Endothelial cell of umbilical vein (primary cell): Measurements from ENCODE around the gene ADAMTS17. TPM values are rescaled to one million over a fixed set of nuclear protein-coding genes. Genes with fewer than 3 reads are reported as not detected.

Experiments used
- BruUV-seq: library from RNA; stranded (reverse); fragments of 400-500 nt; replicated peaks from 2 replicates; lab custom pipeline; 2021; lab: Mats Ljungman, UMichigan
- CTCF ChIA-PET: fragments of 300-600, 350-600 bp; sonication (Branson Sonifier 250); formaldehyde crosslinking; loops from one replicate; lab custom pipeline; 2021; ENCODE audit warnings: antibody characterized with exemption, inconsistent platforms; lab: Charles Lee
- POLR2A ChIA-PET: fragments of 300-600, 350-600 bp; sonication (Branson Sonifier 250); formaldehyde crosslinking; loops from one replicate; lab custom pipeline; 2021; ENCODE audit warnings: antibody characterized with exemption, inconsistent platforms; lab: Charles Lee
- DNase-seq: peaks from one replicate; pipeline ENCODE4 v3.0.0-alpha.2; 2011; ENCODE audit warnings: low read depth, low spot score
- FAIRE-seq: peaks from 2 replicates; lab custom pipeline; 2011; peaks lifted over from hg19 to GRCh38; lab: Jason Lieb, UNC
- H2AFZ ChIP-seq: 2 replicates; pipeline ENCODE4 v1.6.0; 2012; ENCODE audit warnings: low read depth, low read length, control low read depth, inconsistent platforms
- H3K27ac ChIP-seq: 2 replicates; pipeline ENCODE4 v1.5.1; 2011; ENCODE audit warnings: low read depth, mild to moderate bottlenecking, control low read depth, low read length, moderate library complexity; ENCODE audit not compliant: insufficient read depth
- H3K27me3 ChIP-seq, 2 experiments: 2 replicates each; pipeline versions ENCODE4 v1.6.0 to v1.6.1; 2011; ENCODE audit warnings: low read length in 2 of 2, mixed read lengths in 1 of 2; ENCODE audit not compliant: control insufficient read depth in 2 of 2, insufficient read depth in 2 of 2
- H3K36me3 ChIP-seq, 2 experiments: 2 replicates in 1 of 2; 3 replicates in 1 of 2; pipeline ENCODE4 v1.5.1; 2011; ENCODE audit warnings: low read length in 2 of 2, mild to moderate bottlenecking in 1 of 2, moderate library complexity in 1 of 2; ENCODE audit not compliant: control insufficient read depth in 2 of 2, insufficient read depth in 2 of 2; ENCODE audit errors: extremely low read depth in 1 of 2
- H3K4me1 ChIP-seq: 3 replicates; pipeline ENCODE4 v1.5.1; 2011; ENCODE audit warnings: mild to moderate bottlenecking, low read length; ENCODE audit not compliant: control insufficient read depth, insufficient read depth; ENCODE audit errors: extremely low read depth
- H3K4me2 ChIP-seq: 2 replicates; pipeline ENCODE4 v1.6.1; 2011; ENCODE audit warnings: low read length, control low read depth, mixed read lengths; ENCODE audit not compliant: insufficient read depth
- H3K4me3 ChIP-seq, 3 experiments: fragments of 200-600 bp in 1 of 3; sonication (generic), shearing (Covaris generic) in 1 of 3; replicated peaks in 1 of 3; 2 replicates each; pipeline ENCODE4 v1.5.1; 2011 to 2016; ENCODE audit warnings: control low read depth in 3 of 3, low read length in 3 of 3, mild to moderate bottlenecking in 2 of 3, inconsistent platforms in 1 of 3, low read depth in 1 of 3, moderate library complexity in 1 of 3; ENCODE audit not compliant: insufficient read depth in 1 of 3
- H3K79me2 ChIP-seq: 2 replicates; pipeline ENCODE4 v1.6.0; 2012; ENCODE audit warnings: low read length, inconsistent platforms; ENCODE audit not compliant: control insufficient read depth, insufficient read depth
- H3K9ac ChIP-seq: replicated peaks from 2 replicates; pipeline ENCODE3; 2011; ENCODE audit warnings: low read length, control low read depth; ENCODE audit not compliant: insufficient read depth; ENCODE audit errors: extremely low read depth
- H3K9me1 ChIP-seq: replicated peaks from 3 replicates; pipeline ENCODE4 v1.6.0; 2011; ENCODE audit warnings: mild to moderate bottlenecking, low read length; ENCODE audit not compliant: control insufficient read depth, insufficient read depth; ENCODE audit errors: extremely low read depth
- H3K9me3 ChIP-seq: replicated peaks from 2 replicates; pipeline ENCODE4 v1.5.1; 2012; ENCODE audit warnings: low read length, inconsistent platforms; ENCODE audit not compliant: control insufficient read depth, insufficient read depth
- H4K20me1 ChIP-seq: replicated peaks from 2 replicates; pipeline ENCODE3; 2011; ENCODE audit warnings: mild to moderate bottlenecking, low read length; ENCODE audit not compliant: control insufficient read depth, insufficient read depth; ENCODE audit errors: extremely low read depth
- EZH2 ChIP-seq: IDR thresholded peaks from 2 replicates; pipeline ENCODE4 v1.6.1; 2012; ENCODE audit warnings: borderline replicate concordance, low read depth, mild to moderate bottlenecking, moderate library complexity, low read length, inconsistent platforms; ENCODE audit not compliant: severe bottlenecking
- FOS ChIP-seq: IDR thresholded peaks from 2 replicates; pipeline ENCODE4 v1.6.1; 2011; ENCODE audit warnings: mild to moderate bottlenecking, low read length, moderate library complexity, borderline replicate concordance; ENCODE audit not compliant: insufficient read depth
- GATA2 ChIP-seq: IDR thresholded peaks from 2 replicates; pipeline ENCODE4 v1.7.0; 2011; ENCODE audit warnings: low read depth, mild to moderate bottlenecking, moderate library complexity, mixed read lengths, low read length; ENCODE audit not compliant: insufficient read length, insufficient read depth
- JUN ChIP-seq: IDR thresholded peaks from 2 replicates; pipeline ENCODE4 v1.6.1; 2011; ENCODE audit warnings: borderline replicate concordance, low read depth; ENCODE audit not compliant: insufficient read length, insufficient read depth
- MYC ChIP-seq: IDR thresholded peaks from one replicate; pipeline ENCODE4 v1.6.1; 2011; ENCODE audit warnings: mild to moderate bottlenecking, low read depth, low read length
- POLR2A ChIP-seq: IDR thresholded peaks from 2 replicates; pipeline ENCODE4 v1.6.1; 2012; ENCODE audit warnings: low read depth, mild to moderate bottlenecking, control low read depth, low read length
- POLR2AphosphoS5 ChIP-seq: IDR thresholded peaks from 2 replicates; pipeline ENCODE4 v1.6.1; 2012; ENCODE audit warnings: low read depth, mild to moderate bottlenecking, control low read depth, low read length, moderate library complexity; ENCODE audit not compliant: insufficient read depth
- dilution Hi-C: fragments of 300-500 bp; cut with MboI; formaldehyde crosslinking; loops from one replicate; pipeline ENCODE4 v1.15.0; 2019; ENCODE audit warnings: low sequenced_read_pairs; ENCODE audit not compliant: extremely low pct_ligation_motif_present
- intact Hi-C: fragments of 100-400 bp; cut with micrococcal nuclease; formaldehyde crosslinking; loops from one replicate; pipeline ENCODE4 v1.10.0; 2022
- polyA plus RNA-seq, 4 experiments: library from polyadenylated mRNA; depleted of rRNA in 3 of 4; stranded (reverse) in 3 of 4; unstranded in 1 of 4; fragments of >200 nt; gene quantifications; 2 replicates each; pipeline versions ENCODE4 v1.2.1 to v1.2.3, GENCODE V29; 2011 to 2012; ENCODE audit warnings: missing spikeins in 1 of 4
- total RNA-seq: library from RNA; stranded (reverse); gene quantifications from 2 replicates; pipeline ENCODE4 v1.2.3, GENCODE V29; 2021
- TF ChIP-seq, protein P1 (sequence below): IDR thresholded peaks from 2 replicates; pipeline ENCODE4 v1.6.1; 2011; ENCODE audit not compliant: insufficient read depth, insufficient read length
- TF ChIP-seq, protein P2 (sequence below), 2 donors: IDR thresholded peaks; 1 replicate in 1 of 2; 2 replicates in 1 of 2; pipeline ENCODE4 v1.5.1; 2011; ENCODE audit warnings: low read length in 2 of 2, mild to moderate bottlenecking in 2 of 2, moderate library complexity in 2 of 2, control low read depth in 1 of 2, inconsistent platforms in 1 of 2, low read depth in 1 of 2; ENCODE audit not compliant: insufficient read depth in 1 of 2; ENCODE audit errors: extremely low read depth in 1 of 2

ADAMTS17 gene
- total and polyA plus RNA-seq, 2 donors (not counting 3 experiments of a cell fraction or from before 2014, with no cell fraction given), result 0.12 TPM; not detected in 1

DNA sequence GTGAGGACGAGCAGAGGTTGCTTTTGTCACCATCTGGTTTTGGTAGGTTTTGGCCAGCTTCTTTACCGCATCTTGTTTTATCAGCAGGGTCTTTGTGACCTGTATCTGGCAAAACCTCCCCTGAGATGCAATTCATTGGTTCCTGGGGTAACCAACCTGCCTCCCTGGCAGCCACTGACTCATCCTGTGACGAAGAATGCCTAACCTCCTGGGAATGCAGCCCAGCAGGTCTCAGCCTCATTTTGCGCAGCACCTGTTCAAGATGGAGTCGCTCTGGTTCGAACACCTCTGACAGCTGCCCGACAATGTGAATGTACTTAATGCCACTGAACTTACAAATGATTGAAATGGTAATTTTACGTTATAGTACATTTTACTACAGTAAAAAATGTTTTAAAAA is 6.8 kb upstream of the ADAMTS17 start:
- ChIA-PET POLR2A (no interaction called here), CTCF (interaction anchor here (1.2 to 4.3 kb wide), 4 partner anchors 8 to 659 kb away, joined by 4 to 69 read pairs (median 40); partner anchors contain the start of gene ADAMTS17)
- DNase-seq, result no peak
- no peak overlapping the region for H3K4me3 ChIP-seq
- H3K4me2 ChIP-seq, result no peak overlapping the region
- TF ChIP-seq GATA2 (no peak), POLR2A (no peak), MYC (no peak), FOS (no peak), EZH2 (no peak), POLR2AphosphoS5 (no peak), JUN (no peak)
- TF ChIP-seq, protein P1, sequence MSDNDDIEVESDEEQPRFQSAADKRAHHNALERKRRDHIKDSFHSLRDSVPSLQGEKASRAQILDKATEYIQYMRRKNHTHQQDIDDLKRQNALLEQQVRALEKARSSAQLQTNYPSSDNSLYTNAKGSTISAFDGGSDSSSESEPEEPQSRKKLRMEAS, result no peak
- TF ChIP-seq, protein P2, sequence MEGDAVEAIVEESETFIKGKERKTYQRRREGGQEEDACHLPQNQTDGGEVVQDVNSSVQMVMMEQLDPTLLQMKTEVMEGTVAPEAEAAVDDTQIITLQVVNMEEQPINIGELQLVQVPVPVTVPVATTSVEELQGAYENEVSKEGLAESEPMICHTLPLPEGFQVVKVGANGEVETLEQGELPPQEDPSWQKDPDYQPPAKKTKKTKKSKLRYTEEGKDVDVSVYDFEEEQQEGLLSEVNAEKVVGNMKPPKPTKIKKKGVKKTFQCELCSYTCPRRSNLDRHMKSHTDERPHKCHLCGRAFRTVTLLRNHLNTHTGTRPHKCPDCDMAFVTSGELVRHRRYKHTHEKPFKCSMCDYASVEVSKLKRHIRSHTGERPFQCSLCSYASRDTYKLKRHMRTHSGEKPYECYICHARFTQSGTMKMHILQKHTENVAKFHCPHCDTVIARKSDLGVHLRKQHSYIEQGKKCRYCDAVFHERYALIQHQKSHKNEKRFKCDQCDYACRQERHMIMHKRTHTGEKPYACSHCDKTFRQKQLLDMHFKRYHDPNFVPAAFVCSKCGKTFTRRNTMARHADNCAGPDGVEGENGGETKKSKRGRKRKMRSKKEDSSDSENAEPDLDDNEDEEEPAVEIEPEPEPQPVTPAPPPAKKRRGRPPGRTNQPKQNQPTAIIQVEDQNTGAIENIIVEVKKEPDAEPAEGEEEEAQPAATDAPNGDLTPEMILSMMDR (IDR thresholded peaks at IDR 0.05; ENCODE audit: extremely low read depth in 1 of 2, insufficient read depth in 1 of 2, low read depth in 1 of 2, low read length in 2 of 2), result no peak
- dilution Hi-C loops (no loop called here), intact Hi-C loops (no loop called here)
- no peaks in the 10 kb centered on the region for H3K36me3 ChIP-seq
- FAIRE-seq, result no peak
- no peaks in the 10 kb centered on the region for H3K79me2 ChIP-seq
- no peaks in the 10 kb centered on the region for H3K9me1 ChIP-seq
- no peak overlapping the region for H3K27ac ChIP-seq
- H3K9ac ChIP-seq, result no peak overlapping the region
- no peaks in the 10 kb centered on the region for H3K27me3 ChIP-seq
- no peak overlapping the region for H2AFZ ChIP-seq
- H3K9me3 ChIP-seq, result no peaks in the 10 kb centered on the region
- H4K20me1 ChIP-seq, result no peaks in the 10 kb centered on the region
- BruUV-seq, result no TSS peak
- no peaks in the 10 kb centered on the region for H3K4me1 ChIP-seq
